GM19324 (cell line): ENCODE results near the gene KMT2C.
A peak's percentile ranks its signal among the peaks of the same experiment; 100 is the strongest.
"Not testable (repeated sequence)": the region's sequence is repeated elsewhere in the genome, so short reads cannot be mapped to it uniquely, and the experiment has no call there.

Experiments used
- ATAC-seq: cut with Tn5 transposase; IDR thresholded peaks from one replicate; pipeline ENCODE4 v1.9.1; 2021; ENCODE audit warnings: mild to moderate bottlenecking, moderate library complexity; ENCODE audit not compliant: unreplicated experiment, low FRiP score

KMT2C gene

GRCh38 chr7:152365982-152366603 is 69.7 kb downstream of the KMT2C start:
- no peak for ATAC-seq

DNA sequence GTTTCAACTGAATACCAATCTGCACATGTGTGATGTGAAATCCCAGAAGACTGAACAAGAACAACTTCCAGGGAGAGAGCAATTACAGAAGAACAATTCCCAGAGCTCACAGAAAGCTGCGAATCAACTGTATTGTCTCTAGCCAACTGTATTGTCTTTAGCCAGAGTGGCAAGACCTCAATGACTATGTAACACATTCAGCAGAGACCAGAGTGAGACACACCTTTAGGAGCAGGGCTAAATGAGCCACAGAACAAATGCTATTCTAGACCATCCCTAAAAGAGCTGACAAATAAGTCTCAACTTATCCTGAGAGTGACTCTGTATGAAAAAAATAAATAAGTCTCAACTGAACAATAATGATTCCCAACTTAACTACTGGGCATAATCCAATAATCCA is 72.0 kb downstream of the KMT2C start:
- ATAC-seq: no peak

DNA sequence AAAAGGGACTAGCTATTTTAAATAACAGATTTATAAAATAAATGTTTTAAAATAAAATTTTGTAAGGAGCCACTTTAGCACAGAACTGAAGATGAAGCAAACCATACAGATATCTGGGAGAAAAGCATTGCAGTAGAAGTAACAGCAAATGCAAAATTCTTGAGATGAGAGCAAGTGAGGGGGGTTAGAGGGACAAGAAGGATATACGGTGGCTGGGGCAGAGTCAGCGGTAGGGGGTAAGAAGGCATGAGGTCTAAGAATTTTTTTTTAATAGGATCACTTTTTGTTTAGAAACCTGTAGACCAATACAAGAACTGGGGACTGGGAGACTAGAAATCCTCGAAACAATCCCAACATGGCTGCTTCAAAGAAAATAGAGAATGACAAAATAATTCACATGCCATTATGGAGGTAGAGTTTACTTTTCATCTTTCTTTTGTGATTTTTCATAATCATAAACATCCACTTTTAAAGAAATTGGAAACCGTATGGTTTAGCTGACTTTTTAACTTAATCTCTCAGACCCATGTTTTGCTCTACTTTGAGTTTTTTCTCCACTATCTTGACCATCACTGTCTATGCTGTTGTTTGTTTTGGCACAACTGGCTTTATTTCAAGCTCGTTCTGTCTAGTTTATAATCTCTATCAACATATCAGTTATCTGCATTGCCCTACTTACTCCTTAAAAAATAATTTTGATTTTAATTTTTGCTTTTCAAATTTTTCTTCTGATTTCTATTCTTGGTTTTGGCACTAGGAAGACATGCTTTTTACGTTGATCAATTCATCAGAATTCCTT is 73.5 kb downstream of the KMT2C start:
- no peak for ATAC-seq

GRCh38 chr7:152355474-152356057 is 80.2 kb downstream of the KMT2C start:
- no peak for ATAC-seq

GRCh38 chr7:152354061-152354460 is 81.7 kb downstream of the KMT2C start:
- ATAC-seq: no peak

- not testable (repeated sequence) for ATAC-seq
Measured at GRCh38 chr7:152353281-152353680, 82.5 kb downstream of the KMT2C start.

GRCh38 chr7:152351747-152352146 is 84.1 kb downstream of the KMT2C start:
- not testable (repeated sequence) for ATAC-seq

DNA sequence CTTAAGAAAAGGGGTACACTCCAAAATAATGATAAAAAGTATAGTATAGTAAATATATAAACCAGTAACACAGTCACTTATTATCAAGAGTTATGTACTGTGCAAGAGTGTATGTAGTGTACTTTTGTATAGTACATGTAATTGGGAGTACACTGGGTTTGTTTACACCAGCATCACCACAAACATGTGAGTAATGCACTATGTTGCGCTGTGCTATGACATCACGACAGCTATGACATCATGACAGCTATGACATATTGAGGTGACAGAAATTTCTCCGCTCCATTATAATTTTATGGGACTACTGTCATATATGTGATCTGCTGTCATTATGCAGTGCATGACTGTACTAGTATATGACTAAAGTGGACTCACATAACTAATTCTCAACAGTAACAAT is 84.6 kb downstream of the KMT2C start:
- ATAC-seq: no peak

DNA sequence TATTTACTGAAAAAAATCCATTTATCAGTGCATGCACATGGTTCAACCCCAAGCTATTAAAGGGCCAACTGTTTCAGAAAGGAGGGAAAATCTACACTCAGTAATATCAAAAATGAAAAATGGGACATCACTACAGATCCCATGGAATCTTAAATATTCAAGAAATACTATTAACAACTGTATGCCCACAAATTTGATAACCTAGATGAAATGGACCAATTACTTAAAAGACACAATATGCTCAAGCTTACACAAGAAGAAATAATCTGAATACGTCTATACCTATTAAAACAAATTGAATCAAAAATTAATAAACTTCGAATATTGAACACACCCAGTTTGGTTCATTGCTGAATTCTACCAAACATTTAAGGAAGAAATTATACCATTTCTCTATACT is 87.9 kb downstream of the KMT2C start:
- ATAC-seq: no peak

GRCh38 chr7:152344253-152344652 is 91.5 kb downstream of the KMT2C start:
- ATAC-seq: no peak

DNA sequence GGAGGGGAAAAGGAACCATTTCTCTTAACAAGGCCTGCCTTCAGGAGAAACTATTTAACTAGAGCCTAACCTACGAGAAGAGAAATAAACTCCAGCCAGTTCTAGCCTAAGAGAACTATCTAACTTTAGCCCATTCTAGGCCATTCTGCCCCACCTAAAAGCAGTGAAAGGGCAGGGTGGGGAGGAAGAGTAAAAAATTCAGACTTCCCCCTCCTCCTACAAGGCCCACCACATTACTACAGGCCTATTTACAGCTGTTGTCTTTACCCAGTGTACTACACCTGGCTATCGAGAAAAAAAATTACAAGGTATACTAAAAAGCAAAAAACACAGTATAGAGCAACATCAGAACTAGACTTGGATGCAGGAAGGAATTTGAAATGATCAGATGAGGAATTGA is 93.0 kb downstream of the KMT2C start:
- no peak for ATAC-seq

DNA sequence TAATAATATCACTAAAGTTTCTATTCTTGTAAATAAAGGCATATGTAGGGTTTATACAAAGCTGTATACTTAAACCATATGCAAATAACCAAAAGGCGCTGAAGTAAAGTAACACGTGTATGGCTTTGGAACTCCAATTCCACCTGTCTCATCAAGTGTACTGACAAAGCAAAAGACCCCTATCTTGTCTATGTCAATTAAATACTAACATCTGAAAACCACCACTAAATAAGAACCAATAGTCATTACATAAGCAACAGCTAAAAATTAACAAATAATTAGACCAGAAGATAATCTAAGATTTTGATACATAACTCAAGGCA is 93.9 kb downstream of the KMT2C start:
- no peak for ATAC-seq

- ATAC-seq: no peak
Measured at GRCh38 chr7:152341039-152341913, 94.5 kb downstream of the KMT2C start.

- no peak for ATAC-seq
Measured at GRCh38 chr7:152340161-152340560, 95.6 kb downstream of the KMT2C start.

DNA sequence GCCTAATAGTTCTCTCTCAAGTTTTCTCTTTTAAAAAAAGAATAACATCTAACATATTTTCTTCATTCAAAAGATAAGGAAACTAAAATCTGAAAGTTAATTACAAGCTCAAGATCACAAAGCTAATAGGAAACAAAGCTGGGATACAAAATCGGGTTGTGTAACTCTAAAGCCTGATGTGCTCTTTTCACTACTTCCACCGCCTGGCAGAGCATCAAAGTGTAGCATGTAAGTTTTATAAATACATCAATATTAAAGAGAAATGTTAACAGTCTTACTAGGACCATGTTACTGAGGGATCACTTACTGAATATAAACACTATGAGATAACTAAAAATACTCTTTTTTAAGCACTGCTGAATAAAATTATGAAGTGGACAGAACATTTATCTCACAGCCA is 97.2 kb downstream of the KMT2C start:
- no peak for ATAC-seq

- peak; percentile 47 for ATAC-seq
Measured at GRCh38 chr7:152336754-152337368, 98.9 kb downstream of the KMT2C start.

DNA sequence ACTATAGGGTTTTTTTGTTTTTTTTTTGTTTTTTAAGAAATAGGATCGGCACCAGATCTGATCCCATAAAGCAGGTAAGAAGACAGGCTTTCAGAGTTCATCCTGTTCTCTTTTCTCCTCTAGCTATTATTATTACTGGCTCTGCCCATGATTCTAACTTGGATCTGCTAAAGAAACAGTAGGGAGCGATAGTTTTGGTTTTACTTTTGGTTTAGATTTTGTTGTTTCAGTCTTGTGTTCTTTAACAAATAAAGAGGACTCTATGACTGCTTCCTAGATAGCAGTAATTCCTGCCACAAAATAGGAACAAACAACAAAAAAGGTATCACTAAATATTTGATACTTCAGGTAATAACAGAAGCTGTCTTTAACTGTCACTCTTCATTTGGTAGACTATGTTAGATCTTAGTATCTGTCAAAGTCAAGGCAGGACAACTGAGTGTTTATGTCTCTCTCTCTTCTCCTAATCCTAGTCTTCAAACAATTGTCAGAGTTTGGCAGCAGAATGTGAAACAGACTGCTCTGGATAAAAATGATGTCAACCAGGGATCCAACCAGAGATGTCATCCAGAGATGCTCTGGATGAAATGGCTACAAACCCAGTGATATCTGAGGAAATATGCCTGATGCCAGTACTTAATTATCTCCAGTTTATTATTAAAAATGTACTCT is 99.8 kb downstream of the KMT2C start:
- ATAC-seq: peak; percentile 49

- no peak for ATAC-seq
Measured at GRCh38 chr7:152333134-152333533, 102.7 kb downstream of the KMT2C start.

DNA sequence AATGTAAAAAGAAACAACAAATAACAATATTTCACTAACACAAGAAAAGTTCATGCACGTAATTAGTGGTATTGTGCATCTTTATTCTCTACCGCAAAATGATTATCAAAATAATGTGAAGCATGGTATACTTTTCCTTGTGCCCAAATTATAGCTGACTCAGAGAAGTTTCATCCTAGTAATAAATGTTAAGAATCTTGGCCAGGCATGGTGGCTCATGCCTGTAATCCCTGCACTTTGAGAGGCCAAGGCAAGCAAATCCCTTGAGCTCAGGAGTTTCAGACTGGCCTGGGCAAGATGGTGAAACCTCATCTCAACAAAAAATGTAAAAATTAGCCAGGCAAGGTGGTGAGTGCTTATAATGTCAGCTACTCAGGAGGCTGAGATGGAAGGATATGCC is 105.0 kb downstream of the KMT2C start:
- ATAC-seq: no peak

DNA sequence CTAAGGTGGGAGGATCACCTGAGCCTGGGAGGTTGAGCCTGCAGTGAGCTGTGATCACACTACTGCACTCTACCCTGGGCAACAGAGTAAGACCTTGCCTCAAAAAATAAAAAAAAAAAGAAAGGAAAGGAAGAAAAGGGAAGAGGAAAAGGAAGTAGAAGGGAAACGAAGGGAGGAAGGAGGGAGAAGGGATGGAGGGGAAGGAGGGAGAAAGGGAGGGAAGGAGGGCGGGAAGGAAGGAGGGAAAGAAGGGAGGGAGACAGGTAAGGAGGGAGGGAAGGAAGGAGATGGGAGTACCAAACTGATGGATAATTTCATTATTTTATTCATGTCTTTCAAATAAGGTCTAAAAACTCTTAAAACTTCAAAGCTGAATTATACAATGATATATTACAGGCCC is 106.3 kb downstream of the KMT2C start:
- ATAC-seq: no peak
